HepG2 (cell line): ENCODE data around the gene RABGGTA. TPM values are rescaled to one million over a fixed set of nuclear protein-coding genes. Genes with fewer than 3 reads are reported as not detected.
A peak's percentile ranks its signal among the peaks of the same experiment; 100 is the strongest.

Experiments
- ARID2 ChIP-seq: sonication (generic); formaldehyde crosslinking; IDR thresholded peaks from 2 replicates; pipeline ENCODE4 v1.8.1; 2022; ENCODE audit warnings: mild to moderate bottlenecking, missing genetic modification reagents, borderline replicate concordance
- EED ChIP-seq: sonication (generic); formaldehyde crosslinking; IDR thresholded peaks from 2 replicates; pipeline ENCODE4 v1.5.0; 2020; ENCODE audit warnings: mild to moderate bottlenecking, missing genetic modification reagents
- FLYWCH1 ChIP-seq: sonication (generic); formaldehyde crosslinking; IDR thresholded peaks from 2 replicates; pipeline ENCODE4 v1.8.1; 2023; ENCODE audit warnings: mild to moderate bottlenecking, missing genetic modification reagents
- GRHL1 ChIP-seq: sonication (generic); formaldehyde crosslinking; conservative IDR thresholded peaks from 2 replicates; pipeline ENCODE4 v1.8.0; 2022; ENCODE audit warnings: missing genetic modification reagents
- MATR3 ChIP-seq: sonication (generic); formaldehyde crosslinking; IDR thresholded peaks from 2 replicates; pipeline ENCODE4 v1.4.0; 2020; ENCODE audit warnings: missing genetic modification reagents
- PAF1 ChIP-seq: IDR thresholded peaks from 2 replicates; pipeline ENCODE4 v1.6.1; 2016; ENCODE audit warnings: missing genetic modification reagents, missing compliant biosample characterization
- SMAD9 ChIP-seq: sonication (generic); formaldehyde crosslinking; IDR thresholded peaks from 2 replicates; pipeline ENCODE4 v1.5.1; 2020; ENCODE audit warnings: mild to moderate bottlenecking, missing genetic modification reagents
- SOX13 ChIP-seq, 3 experiments: fragments of 450-650 bp in 1 of 3; sonication (generic) in 1 of 3; formaldehyde crosslinking in 1 of 3; IDR thresholded peaks in 2 of 3; conservative IDR thresholded peaks in 1 of 3; 2 replicates each; pipeline versions ENCODE4 v1.5.0 to v1.6.1; 2016 to 2020; ENCODE audit warnings: antibody characterized with exemption in 1 of 3, mild to moderate bottlenecking in 1 of 3, missing compliant biosample characterization in 1 of 3, missing genetic modification reagents in 1 of 3, moderate library complexity in 1 of 3
- SYNCRIP ChIP-seq: fragments of 200-400 bp; formaldehyde crosslinking; IDR thresholded peaks from 2 replicates; pipeline ENCODE4 v1.6.1; 2018; ENCODE audit warnings: mild to moderate bottlenecking, low read depth, low read length; ENCODE audit not compliant: insufficient read depth
- TEAD2 ChIP-seq: sonication (generic); formaldehyde crosslinking; IDR thresholded peaks from 2 replicates; pipeline ENCODE4 v1.9.0; 2021; ENCODE audit warnings: missing genetic modification reagents
- TRIM24 ChIP-seq: sonication (generic); formaldehyde crosslinking; IDR thresholded peaks from 2 replicates; pipeline ENCODE4 v1.8.0; 2022; ENCODE audit warnings: mild to moderate bottlenecking, missing genetic modification reagents
- ZMAT3 ChIP-seq: sonication (generic); formaldehyde crosslinking; conservative IDR thresholded peaks from 2 replicates; pipeline ENCODE4 v1.7.0; 2021; ENCODE audit warnings: missing genetic modification reagents
- ZNF510 ChIP-seq: sonication (generic); formaldehyde crosslinking; IDR thresholded peaks from 2 replicates; pipeline ENCODE4 v1.4.0; 2020; ENCODE audit warnings: low read depth, mild to moderate bottlenecking, missing genetic modification reagents
- ZNF598 ChIP-seq: sonication (generic); formaldehyde crosslinking; IDR thresholded peaks from 2 replicates; pipeline ENCODE4 v1.5.1; 2020; ENCODE audit warnings: mild to moderate bottlenecking, missing genetic modification reagents, borderline replicate concordance
- ZNF850 ChIP-seq: sonication (generic); formaldehyde crosslinking; conservative IDR thresholded peaks from 2 replicates; pipeline ENCODE4 v1.9.0; 2021; ENCODE audit warnings: mild to moderate bottlenecking, missing genetic modification reagents
- polyA plus RNA-seq, 8 experiments: library from polyadenylated mRNA; depleted of rRNA in 3 of 8; stranded (reverse) in 7 of 8; unstranded in 1 of 8; fragments of >200 nt; fragmentation: Illumina TruSeq in 4 of 8; extraction: Trizol in 4 of 8; gene quantifications; 2 replicates each; pipeline versions ENCODE4 v1.2.1 to v1.2.3, GENCODE V29; 2011 to 2016; ENCODE audit warnings: low read depth in 4 of 8, missing spikeins in 1 of 8, mixed read lengths in 1 of 8; ENCODE audit not compliant: insufficient read depth in 1 of 8
- total RNA-seq, 5 experiments: library from RNA; depleted of rRNA; stranded (reverse); fragments of >200 nt; fragmentation: Illumina TruSeq; extraction: Trizol; gene quantifications; 2 replicates each; pipeline ENCODE4 v1.2.3, GENCODE V29; 2016; ENCODE audit warnings: low read depth in 1 of 5
- TF ChIP-seq, protein P1 (sequence below): sonication (generic); formaldehyde crosslinking; IDR thresholded peaks from 2 replicates; pipeline ENCODE4 v1.4.0; 2020; ENCODE audit warnings: mild to moderate bottlenecking, low read depth, missing genetic modification reagents
- TF ChIP-seq, protein P2 (sequence below): IDR thresholded peaks from 2 replicates; pipeline ENCODE4 v1.6.1; 2016; ENCODE audit warnings: missing compliant biosample characterization, missing genetic modification reagents, borderline replicate concordance
- TF ChIP-seq, protein P3 (sequence below): sonication (generic); formaldehyde crosslinking; IDR thresholded peaks from 2 replicates; pipeline ENCODE4 v1.5.1; 2020; ENCODE audit warnings: mild to moderate bottlenecking, missing genetic modification reagents
- TF ChIP-seq, protein P4 (sequence below): sonication (generic); formaldehyde crosslinking; IDR thresholded peaks from 2 replicates; pipeline ENCODE4 v1.4.0; 2020; ENCODE audit warnings: mild to moderate bottlenecking, missing genetic modification reagents

The RABGGTA gene
- total and polyA plus RNA-seq, 2 of the 13 experiments (the other 11 are each of a cell fraction or from before 2014, with no cell fraction given) = 57.9 to 90.8 TPM

- TF ChIP-seq, protein P1, sequence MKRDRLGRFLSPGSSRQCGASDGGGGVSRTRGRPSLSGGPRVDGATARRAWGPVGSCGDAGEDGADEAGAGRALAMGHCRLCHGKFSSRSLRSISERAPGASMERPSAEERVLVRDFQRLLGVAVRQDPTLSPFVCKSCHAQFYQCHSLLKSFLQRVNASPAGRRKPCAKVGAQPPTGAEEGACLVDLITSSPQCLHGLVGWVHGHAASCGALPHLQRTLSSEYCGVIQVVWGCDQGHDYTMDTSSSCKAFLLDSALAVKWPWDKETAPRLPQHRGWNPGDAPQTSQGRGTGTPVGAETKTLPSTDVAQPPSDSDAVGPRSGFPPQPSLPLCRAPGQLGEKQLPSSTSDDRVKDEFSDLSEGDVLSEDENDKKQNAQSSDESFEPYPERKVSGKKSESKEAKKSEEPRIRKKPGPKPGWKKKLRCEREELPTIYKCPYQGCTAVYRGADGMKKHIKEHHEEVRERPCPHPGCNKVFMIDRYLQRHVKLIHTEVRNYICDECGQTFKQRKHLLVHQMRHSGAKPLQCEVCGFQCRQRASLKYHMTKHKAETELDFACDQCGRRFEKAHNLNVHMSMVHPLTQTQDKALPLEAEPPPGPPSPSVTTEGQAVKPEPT (CRISPR knock-in tag) = peak; percentile 83; the same call in 1 of the 2 replicates
- TF ChIP-seq TEAD2 (CRISPR knock-in tag) = peak; percentile 84
- TF ChIP-seq ZMAT3 (CRISPR knock-in tag) = peak; percentile 88; the same call in 1 of the 2 replicates
- peak; percentile 98 for TF ChIP-seq ZNF510
- TF ChIP-seq ZNF850 (CRISPR knock-in tag) = peak; percentile 47; the same call in 1 of the 2 replicates
- TF ChIP-seq MATR3 = peak; percentile 66; the same call in 1 of the 2 replicates
- TF ChIP-seq PAF1 (CRISPR knock-in tag) = peak; percentile 93
- TF ChIP-seq TRIM24 = no peak
- no peak for TF ChIP-seq GRHL1 (CRISPR knock-in tag)
- peak; percentile 46 for TF ChIP-seq SOX13 (IDR thresholded peaks at IDR 0.05)
- TF ChIP-seq SOX13 (CRISPR knock-in tag; conservative IDR thresholded peaks at IDR 0.05 in 1 of 2, IDR thresholded peaks at IDR 0.05 in 1 of 2) = peak in 1 of 2 experiments; percentile 75; a peak in 3 of 4 replicates
- TF ChIP-seq ARID2 (CRISPR knock-in tag) = peak; percentile 73
- peak; percentile 96 for TF ChIP-seq EED (CRISPR knock-in tag)
- no peak for TF ChIP-seq SYNCRIP
- peak; percentile 99 for TF ChIP-seq ZNF598 (CRISPR knock-in tag)
- TF ChIP-seq, protein P2, sequence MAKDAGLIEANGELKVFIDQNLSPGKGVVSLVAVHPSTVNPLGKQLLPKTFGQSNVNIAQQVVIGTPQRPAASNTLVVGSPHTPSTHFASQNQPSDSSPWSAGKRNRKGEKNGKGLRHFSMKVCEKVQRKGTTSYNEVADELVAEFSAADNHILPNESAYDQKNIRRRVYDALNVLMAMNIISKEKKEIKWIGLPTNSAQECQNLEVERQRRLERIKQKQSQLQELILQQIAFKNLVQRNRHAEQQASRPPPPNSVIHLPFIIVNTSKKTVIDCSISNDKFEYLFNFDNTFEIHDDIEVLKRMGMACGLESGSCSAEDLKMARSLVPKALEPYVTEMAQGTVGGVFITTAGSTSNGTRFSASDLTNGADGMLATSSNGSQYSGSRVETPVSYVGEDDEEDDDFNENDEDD (CRISPR knock-in tag) = peak; percentile 91; the same call in 1 of the 2 replicates
- TF ChIP-seq, protein P3, sequence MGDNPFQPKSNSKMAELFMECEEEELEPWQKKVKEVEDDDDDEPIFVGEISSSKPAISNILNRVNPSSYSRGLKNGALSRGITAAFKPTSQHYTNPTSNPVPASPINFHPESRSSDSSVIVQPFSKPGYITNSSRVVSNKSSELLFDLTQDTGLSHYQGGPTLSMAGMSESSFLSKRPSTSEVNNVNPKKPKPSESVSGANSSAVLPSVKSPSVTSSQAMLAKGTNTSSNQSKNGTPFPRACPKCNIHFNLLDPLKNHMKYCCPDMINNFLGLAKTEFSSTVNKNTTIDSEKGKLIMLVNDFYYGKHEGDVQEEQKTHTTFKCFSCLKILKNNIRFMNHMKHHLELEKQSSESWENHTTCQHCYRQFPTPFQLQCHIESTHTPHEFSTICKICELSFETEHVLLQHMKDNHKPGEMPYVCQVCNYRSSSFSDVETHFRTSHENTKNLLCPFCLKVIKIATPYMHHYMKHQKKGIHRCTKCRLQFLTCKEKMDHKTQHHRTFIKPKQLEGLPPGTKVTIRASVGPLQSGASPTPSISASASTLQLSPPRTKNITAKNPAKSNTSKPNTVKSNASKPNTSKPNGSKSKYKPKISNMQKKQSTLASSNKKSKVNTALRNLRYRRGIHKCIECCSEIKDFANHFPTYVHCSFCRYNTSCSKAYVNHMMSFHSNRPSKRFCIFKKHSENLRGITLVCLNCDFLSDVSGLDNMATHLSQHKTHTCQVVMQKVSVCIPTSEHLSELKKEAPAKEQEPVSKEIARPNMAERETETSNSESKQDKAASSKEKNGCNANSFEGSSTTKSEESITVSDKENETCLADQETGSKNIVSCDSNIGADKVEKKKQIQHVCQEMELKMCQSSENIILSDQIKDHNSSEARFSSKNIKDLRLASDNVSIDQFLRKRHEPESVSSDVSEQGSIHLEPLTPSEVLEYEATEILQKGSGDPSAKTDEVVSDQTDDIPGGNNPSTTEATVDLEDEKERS (CRISPR knock-in tag) = peak; percentile 99
- peak; percentile 81; the same call in 1 of the 2 replicates for TF ChIP-seq SMAD9 (CRISPR knock-in tag)
- TF ChIP-seq, protein P4, sequence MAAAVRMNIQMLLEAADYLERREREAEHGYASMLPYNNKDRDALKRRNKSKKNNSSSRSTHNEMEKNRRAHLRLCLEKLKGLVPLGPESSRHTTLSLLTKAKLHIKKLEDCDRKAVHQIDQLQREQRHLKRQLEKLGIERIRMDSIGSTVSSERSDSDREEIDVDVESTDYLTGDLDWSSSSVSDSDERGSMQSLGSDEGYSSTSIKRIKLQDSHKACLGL = peak; percentile 97
- TF ChIP-seq FLYWCH1 (CRISPR knock-in tag) = no peak
These were observed 28.1 kb upstream of the RABGGTA start, which contains the start of the genes DHRS1 and NOP9 (continued) for GRCh38 chr14:24299255-24300191.
